ENCODE results near the gene VAV3. TPM values are rescaled to one million over a fixed set of nuclear protein-coding genes. Genes with fewer than 3 reads are reported as not detected.
A peak's percentile ranks its signal among the peaks of the same experiment; 100 is the strongest.

VAV3 gene
- total RNA-seq, 4 donors from 2014 or later, result 0.33 to 12.1 (median 0.47) TPM

DNA sequence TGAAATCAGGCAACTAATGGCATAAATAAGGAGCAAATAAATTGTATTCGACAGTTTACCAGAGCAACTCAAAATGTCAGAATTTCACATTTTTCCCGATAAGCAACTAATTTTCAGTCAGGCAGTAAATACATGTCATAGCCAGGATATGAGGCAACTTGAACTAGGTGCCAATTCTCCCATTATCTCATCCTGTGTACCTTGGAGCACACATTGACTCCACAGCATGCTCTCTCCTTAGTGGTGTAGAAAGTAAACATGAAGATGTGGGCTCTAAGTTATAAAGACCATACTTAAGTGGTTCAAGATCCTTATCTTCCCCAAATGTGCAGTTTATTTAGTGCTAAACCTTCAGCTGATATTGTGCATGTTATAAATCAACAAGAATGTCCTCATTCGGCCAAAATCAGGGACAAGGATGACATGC is 197.8 kb downstream of the VAV3 start:
- Histone ChIP-seq H3K27ac (no peak overlapping the region), H3K9me3 (no peaks in the 10 kb centered on the region), H3K27me3 (no peaks in the 10 kb centered on the region), H3K36me3 (no peaks in the 10 kb centered on the region), H3K4me3 (no peak overlapping the region), H3K4me1 (no peaks in the 10 kb centered on the region)
- DNase-seq (no peak), ATAC-seq (peak in 1 of 2 donors; percentile 42)
- in situ Hi-C loops (cut with MboI; ENCODE audit: low sequenced_read_pairs in 4 of 4) (no loop called here), intact Hi-C loops (cut with DNase I; ENCODE audit: low total_unique reads) (no loop called here)
- TF ChIP-seq CTCF (IDR thresholded peaks at IDR 0.05 in 4 of 5, conservative IDR thresholded peaks at IDR 0.05 in 1 of 5) (no peak), POLR2A (IDR thresholded peaks at IDR 0.05) (no peak)

- in situ Hi-C loops (cut with MboI; ENCODE audit: low sequenced_read_pairs in 4 of 4) (no loop called here), intact Hi-C loops (cut with DNase I; ENCODE audit: low total_unique reads) (no loop called here)
Observed at GRCh38 chr1:107766533-107766932, 198.4 kb downstream of the VAV3 start.

DNA sequence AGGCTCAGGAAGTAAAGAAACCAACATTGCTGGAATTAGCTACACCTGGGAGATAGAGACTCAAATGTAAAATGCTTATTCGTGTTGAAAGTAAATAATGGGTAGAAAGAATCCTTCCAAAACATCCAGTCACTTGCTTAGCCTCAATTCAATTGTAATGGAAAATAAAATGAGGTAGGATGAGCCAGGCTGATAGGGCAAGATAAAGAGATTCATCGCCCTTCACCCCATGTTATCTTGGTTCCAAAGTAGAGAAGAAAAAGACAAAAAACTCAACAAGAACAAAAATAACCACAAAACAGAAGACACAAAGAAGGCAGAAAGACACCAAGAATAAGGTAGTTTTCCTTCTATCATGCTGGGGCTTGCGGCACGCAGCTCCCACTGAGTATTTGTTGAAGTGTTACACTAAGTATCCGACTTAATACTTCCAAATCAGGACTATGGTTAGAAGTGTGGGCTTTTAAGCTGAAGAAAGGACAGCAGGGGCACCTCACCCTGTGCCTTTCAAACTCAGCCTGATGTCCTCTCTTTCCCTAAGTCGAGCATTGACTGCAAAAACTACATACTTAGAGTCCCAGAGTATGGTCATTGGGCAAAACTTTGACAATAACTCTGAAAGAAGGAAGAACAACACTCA is 202.1 kb downstream of the VAV3 start:
- intact Hi-C loops (cut with DNase I; ENCODE audit: low total_unique reads) (no loop called here), in situ Hi-C loops (cut with MboI; ENCODE audit: low sequenced_read_pairs in 4 of 4) (no loop called here)
- Histone ChIP-seq H3K4me1 (no peaks in the 10 kb centered on the region), H3K36me3 (no peaks in the 10 kb centered on the region), H3K27me3 (no peaks in the 10 kb centered on the region), H3K9me3 (no peaks in the 10 kb centered on the region), H3K4me3 (no peak overlapping the region), H3K27ac (no peak overlapping the region)
- ATAC-seq (no peak), DNase-seq (no peak)
- TF ChIP-seq POLR2A (IDR thresholded peaks at IDR 0.05) (no peak), CTCF (IDR thresholded peaks at IDR 0.05 in 4 of 5, conservative IDR thresholded peaks at IDR 0.05 in 1 of 5) (no peak)

More at GRCh38 chr1:107766533-107766932, 198.4 kb downstream of the VAV3 start:
- Histone ChIP-seq H3K4me1 (no peaks in the 10 kb centered on the region), H3K9me3 (no peaks in the 10 kb centered on the region), H3K36me3 (no peaks in the 10 kb centered on the region), H3K27me3 (no peaks in the 10 kb centered on the region), H3K4me3 (no peak overlapping the region), H3K27ac (no peak overlapping the region)
- no peak for TF ChIP-seq CTCF (IDR thresholded peaks at IDR 0.05 in 4 of 5, conservative IDR thresholded peaks at IDR 0.05 in 1 of 5)
- TF ChIP-seq POLR2A (IDR thresholded peaks at IDR 0.05), result no peak
- ATAC-seq (no peak), DNase-seq (no peak)

GRCh38 chr1:107760065-107760464 is 204.9 kb downstream of the VAV3 start:
- in situ Hi-C loops (cut with MboI; ENCODE audit: low sequenced_read_pairs in 4 of 4), result no loop called here
- no peaks in the 10 kb centered on the region for H3K36me3 ChIP-seq
- no peaks in the 10 kb centered on the region for H3K4me1 ChIP-seq
- no peaks in the 10 kb centered on the region for H3K27me3 ChIP-seq
- ATAC-seq (no peak), DNase-seq (no peak)
- intact Hi-C loops (cut with DNase I; ENCODE audit: low total_unique reads), result no loop called here
- no peaks in the 10 kb centered on the region for H3K9me3 ChIP-seq
- no peak overlapping the region for H3K4me3 ChIP-seq
- TF ChIP-seq POLR2A (IDR thresholded peaks at IDR 0.05), result no peak
- no peak for TF ChIP-seq CTCF (IDR thresholded peaks at IDR 0.05 in 4 of 5, conservative IDR thresholded peaks at IDR 0.05 in 1 of 5)
- H3K27ac ChIP-seq, result no peak overlapping the region

All from gastrocnemius medialis (tissue), 4 donors.